ELF-1 (cell line): ENCODE measurements around the gene SMPX.

Experiments
- DNase-seq: peaks from one replicate; pipeline ENCODE4 v3.0.0-alpha.2; 2016; ENCODE audit warnings: low read depth, low spot score

Gene SMPX

DNA sequence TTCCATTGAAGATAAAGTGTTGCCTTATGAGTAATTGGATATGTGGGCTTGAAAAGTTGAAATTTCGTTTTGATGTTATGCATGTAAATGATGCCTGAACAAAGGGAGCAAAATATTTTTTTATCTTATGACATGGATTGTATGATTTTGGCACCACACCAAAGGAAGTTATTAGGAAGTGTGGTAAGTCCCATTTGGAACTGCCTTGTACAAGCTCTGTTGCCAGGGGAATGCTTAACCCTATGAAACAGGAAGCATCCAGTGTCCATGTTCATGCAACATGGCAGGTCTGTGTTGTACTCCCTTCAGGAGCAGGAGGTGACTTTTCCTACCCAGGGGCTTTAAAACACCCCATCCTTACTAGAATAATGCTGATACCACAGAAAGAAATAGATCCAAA lies 13.2 kb downstream of the SMPX start:
- DNase-seq, result no peak

- DNase-seq, result no peak
Measured at GRCh38 chrX:21744060-21744459, 13.9 kb downstream of the SMPX start.

DNA sequence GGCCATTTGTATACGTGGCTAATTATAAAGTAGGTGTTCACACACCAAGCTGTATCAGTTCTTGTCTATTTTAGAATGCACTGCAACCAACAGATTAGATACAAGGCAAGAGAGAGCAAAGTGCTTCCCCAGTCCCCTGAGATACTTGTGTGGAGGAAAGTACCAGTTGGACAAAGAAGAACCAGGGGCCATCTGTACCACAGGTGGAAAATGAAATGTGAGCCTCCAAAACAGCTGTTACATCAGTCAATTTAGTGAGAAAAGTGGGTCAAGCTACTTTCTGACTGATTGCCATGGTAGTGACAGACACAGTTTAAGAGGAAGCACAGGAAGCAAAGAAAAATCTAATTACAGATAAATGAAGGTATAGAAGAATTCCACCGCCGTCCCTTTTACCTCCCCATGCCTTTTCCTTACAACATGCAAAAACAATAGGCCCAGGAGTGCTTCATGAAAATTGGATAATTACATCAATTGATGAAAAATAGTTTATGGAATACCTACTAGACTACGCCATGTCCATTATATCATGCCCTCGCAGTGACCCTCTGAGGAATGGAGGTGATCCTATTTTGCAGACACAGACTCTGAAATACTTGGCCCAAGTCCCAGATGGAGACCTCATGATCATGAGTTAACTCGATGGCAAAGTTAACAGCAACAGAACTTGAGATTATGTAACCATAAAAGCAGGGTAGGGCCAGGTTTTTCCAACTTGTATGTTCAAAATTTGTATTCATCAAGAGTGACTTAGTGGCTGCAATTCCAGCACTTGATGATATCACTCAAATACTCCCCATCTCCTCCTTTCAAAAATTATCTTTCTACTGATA lies 15.8 kb downstream of the SMPX start:
- no peak for DNase-seq

- DNase-seq, result no peak
Measured at GRCh38 chrX:21741364-21741763, 16.6 kb downstream of the SMPX start.

DNA sequence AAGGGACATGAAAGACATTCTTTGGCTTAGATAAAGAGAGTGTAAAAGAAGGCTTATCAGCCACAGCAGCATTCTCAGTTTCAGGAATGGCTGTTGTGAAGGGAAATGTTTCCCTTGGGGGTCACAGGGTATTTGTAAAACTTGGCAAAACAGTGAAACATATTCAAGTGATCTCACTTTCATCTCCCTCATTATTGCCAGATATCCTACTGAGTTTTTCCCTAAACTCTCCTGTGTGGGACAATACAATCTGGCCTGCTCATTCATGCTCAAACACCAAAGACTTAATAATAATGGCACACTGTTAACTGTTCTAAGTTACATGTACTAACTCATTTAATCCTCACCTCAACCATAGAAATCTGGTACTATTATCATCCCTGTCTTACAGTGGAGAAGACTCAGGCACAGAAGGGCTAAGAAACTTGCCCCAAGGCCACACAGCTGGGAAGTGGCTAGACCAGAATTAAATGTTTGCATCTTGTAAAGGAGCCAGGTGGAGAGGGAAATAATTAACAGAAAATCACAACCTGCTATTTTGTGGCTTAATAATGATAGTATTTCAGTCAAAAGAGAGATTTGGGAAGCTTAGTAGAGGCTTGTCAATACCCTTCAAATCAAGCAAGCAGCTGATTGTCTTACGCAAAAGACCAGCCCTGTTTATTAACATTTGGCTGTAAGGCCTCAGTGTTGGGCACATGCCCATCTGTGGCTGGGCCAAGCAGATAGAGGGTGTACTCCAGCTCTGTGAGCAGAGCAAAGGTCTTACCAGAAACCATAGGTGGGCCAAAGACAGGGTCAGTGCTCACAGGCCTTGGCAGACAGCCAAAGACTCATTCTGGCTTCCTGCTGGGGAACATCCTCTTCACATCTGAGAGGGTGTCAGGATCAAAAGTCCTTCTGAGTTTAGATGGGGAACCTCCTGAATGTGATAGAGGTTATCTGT lies 17.3 kb downstream of the SMPX start:
- DNase-seq, result peak; percentile 50

- no peak for DNase-seq
Measured at GRCh38 chrX:21738950-21739287, 19.0 kb downstream of the SMPX start.

DNA sequence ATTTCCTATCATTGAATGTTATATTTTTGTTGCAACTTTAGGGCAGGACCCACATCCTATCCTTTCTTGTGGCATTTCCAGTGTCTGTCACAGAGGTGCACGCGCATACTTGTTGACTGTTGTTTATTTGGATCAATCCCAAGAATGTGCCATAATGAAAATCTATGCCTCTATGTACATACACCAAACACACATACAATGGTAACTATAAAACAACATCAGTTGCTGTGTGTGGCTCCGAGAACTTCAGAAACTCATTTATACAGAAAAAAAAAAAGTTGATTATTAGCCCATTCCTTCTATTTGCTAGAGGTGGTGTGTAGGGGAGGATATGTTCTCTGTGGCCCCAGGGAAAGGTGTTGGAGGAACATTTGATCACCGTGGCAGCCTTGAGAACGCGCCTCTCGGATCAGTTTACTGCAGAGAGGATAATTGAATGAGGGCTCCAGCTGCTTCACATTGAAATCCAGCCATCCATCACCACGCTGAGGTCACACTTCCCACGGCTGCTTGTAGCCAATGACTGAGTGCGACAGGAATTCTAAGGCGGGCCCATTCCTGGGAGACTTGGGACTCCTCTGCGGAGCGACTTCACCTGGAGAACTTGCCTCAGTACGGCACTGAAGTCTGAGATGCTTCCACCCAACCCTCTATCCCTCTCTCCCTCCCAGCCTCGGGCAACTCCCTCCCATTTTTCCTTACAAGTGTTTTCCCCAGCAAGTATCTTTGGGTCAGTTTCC lies 19.5 kb downstream of the SMPX start:
- peak; percentile 96 for DNase-seq

GRCh38 chrX:21735768-21736127 lies 22.2 kb downstream of the SMPX start:
- no peak for DNase-seq

DNA sequence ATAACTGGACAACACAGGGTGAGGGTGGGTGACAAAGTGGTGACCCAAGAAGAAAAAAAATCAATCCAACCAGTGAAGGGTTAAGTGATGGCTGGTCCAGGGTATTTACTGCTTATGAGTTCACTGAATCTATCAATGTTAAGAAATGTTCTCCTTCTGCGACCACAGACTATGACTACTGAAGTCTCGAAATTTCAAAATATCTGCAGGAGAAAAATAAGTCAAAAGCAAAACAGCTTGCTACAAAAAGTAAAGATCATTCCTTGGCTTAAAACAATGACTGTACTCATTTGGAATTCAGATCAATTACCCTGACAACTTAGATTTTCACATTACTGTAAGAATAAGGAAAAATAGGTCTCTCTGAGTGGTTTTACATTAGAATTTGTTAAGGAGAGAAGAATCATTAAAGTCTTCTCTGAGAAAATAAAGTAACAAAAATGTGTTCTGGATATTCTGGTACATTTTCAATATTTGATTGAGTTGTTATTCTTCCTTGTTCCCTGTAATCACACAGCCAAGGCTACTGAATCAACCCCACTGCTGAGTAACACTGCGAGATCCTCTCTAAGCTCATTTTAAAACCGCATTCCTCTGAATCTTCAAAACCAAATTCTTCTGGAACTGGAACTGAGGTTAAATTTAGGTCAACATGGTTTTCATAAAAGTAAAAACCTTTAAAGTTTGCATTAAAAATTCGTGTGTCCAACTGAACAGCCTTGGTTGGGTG lies 22.7 kb downstream of the SMPX start:
- DNase-seq, result no peak

GRCh38 chrX:21734175-21734574 lies 23.7 kb downstream of the SMPX start:
- DNase-seq, result peak; percentile 82

DNA sequence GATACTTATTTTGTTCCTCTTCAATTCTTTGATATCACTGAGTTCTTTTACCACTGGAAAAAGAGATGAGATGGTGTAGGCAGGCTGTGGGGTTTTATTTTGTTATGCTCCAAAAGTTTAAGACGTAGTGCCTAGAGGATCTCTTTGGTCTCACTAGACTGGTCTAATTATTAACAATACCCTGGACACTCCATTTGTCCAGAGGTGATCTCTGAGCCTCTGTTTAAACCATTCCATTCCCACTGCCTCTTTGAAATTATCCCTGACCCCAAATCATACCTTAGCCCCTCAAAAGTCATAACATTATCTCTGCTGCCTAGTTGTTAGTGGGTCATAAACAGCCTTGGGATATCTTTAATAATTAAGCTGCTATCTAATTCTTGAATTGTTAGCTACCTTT lies 24.2 kb downstream of the SMPX start:
- DNase-seq, result no peak

DNA sequence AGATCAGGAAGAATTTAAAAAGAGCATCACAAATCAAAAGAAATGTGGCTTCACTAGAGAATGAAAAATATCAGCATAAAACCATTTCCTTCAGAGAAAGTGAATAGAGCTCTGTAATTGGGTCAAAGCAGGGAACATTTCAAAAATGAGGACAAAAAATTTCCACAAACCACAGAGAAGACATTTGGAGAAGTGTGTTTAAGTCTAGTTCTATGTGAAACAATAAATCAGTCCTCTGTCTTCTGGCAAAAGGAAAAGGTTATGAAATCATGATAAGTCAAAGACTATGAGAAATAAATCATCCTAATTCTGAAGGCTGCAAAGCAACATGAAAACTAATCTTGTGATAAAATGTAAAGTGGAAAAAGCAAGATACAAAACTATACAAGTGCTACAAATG lies 27.9 kb downstream of the SMPX start:
- no peak for DNase-seq

DNA sequence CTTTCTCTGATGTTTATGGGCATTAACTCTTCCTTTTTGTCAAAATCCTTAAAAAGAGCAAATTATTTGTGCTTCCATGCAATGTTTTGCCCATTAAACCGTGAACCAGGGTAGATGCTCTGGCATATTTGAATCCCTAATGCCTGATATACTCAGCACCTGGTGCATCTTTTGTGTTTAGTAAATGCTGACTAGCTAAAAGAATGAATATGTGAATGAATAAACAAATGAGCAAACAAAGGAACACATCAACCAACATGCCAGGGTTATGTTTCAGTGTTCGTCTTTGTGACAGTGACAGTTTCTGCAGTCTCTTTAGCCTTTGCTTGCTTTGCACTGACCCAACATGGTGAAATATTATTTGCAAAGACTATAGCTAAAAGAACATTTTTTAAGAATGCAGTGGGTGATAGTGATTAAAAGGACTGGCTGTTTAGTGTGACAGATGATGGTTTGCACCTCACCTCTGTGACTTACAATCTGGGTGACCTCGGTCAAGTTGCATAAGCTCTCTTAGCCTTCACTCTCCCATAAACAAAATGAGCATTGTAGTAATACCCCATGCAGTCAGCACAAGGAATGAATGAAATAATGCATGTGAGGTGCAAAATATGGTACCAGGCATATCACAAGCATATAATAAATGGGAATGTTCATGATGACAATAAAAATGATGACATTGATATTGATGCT lies 29.5 kb downstream of the SMPX start:
- DNase-seq, result no peak

DNA sequence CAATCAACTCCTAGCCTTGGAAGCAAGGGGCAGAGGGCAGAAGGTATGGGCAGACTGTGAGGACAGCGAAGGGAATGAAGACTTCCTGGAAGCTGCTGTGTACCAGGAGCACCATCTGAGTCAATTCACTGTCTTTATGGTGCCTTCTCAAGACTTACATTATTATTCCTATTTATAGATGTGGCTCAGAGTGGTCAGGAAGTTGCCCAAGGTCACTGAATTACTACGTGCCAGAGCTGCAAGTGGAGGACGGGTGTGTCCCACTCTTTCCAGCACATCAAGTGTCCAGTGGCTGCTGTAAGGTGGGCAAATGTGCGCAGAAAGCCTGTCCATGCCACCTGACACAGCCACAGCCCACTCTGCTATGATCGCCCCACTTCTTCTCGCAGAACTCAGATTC lies 32.0 kb downstream of the SMPX start:
- no peak for DNase-seq

DNA sequence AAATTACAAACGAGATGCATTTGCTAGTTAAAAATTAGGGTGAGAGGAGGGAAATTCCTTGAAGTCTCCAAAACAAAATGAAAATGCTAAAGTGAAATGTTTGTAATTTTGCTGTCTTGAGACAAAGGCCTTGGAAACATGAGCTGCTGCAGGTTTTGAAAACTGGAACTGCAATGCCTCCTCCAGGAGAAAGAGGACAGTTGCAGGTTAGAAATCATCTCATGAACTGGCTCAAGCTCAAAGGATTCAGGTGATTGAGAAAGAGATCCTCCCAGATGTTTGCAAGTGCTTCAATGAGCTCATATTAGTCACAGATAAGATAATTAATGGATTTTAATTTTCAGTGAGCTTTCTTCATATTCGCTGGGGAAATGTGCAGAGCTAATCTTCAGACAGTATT lies 32.4 kb downstream of the SMPX start:
- DNase-seq, result peak; percentile 30

DNA sequence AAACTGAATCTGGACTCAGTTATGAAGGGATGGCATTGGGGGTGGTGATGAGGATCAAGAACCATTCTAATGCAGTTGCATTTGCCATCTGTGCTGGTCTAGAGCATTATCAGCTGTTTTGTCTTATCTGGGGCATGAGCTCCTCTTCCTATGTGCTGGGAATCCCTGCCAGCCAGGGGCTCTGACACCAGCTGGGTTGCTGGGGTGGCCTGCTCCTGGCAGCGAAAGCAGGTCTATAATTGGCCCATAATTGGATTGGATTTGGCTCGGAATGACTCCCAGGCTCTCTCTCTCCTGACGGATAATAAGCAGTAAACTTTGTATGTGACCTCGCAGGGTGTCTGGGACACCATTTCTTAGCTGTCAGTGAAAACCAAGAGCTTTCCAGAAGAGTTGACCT lies 34.1 kb downstream of the SMPX start:
- no peak for DNase-seq

DNA sequence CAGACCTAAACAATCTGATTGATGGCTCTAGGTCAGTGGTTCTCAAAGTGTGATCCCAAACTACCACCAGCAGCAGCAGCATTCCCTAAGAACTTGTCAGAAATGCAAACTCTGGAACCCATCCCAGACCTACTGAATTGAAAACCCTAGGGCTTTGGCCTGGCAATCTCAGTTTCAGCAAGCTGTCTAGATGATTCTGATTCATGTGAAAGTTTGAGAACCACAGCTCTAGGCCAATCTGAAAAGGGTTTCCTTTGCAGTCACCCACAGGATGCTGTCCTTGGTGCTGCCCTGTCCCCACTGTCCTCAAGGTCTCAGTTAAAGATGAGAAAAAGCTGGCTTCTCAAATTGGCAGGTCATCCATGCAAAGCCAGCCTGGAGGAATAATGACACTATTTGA lies 34.8 kb downstream of the SMPX start:
- no peak for DNase-seq

- DNase-seq, result no peak
Measured at GRCh38 chrX:21721195-21721594, 36.7 kb downstream of the SMPX start.

GRCh38 chrX:21718575-21718974 lies 39.3 kb downstream of the SMPX start:
- no peak for DNase-seq

DNA sequence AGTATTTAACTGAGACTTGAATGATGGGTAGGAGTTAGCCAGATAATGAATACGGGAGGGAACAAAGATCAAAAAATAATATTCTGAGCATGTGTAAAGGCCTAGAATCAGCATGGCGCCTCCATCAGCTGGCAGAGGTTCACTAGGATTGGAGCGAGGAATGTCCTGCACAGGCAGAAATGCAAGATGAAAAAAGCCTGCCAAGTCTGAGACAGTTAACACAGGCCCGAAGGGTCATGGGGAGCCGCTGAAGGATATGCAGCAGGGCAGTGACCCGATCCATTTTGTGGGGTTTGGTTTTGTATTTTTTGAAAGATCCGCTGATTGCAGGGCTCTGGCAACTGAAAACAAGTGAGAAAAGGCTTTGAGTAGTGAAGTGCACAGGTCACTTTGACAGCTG lies 40.1 kb downstream of the SMPX start:
- no peak for DNase-seq

DNA sequence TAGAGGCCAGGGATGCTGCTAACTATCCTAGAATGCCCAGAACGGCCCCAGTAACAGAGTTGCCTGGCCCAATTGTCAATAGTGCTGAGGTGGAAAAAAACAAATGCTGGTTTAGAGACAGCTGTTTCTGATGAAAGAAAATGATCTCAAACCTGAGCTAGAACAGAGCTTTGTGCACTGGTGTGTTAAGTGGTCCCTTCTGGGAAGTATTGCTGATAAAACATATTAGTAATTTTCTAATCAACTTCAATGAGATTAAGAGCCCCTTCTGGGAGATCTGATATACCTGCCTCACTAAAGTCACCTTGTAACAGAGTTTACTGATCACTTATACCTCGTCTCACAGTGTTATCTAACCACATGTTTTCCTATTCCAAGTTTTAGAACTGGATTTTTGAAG lies 42.1 kb downstream of the SMPX start:
- DNase-seq, result no peak
